ENCODE measurements around the gene BCL10.

Gene BCL10

GRCh38 chr1:85276215-85276977 lies at the start of gene BCL10:
Gene BCL10, minus strand, starts transcription at chr1:85276632. Its CDS starts 280 bp downstream, at chr1:85276352.
- peaks cover 9% of the 10 kb centered on the region for H3K36me3 ChIP-seq (ENCODE audit: insufficient read depth, low read length)
- H3K4me1 ChIP-seq (ENCODE audit: control insufficient read depth, insufficient read depth, low read length, unreplicated experiment) = peaks cover 25% of the 10 kb centered on the region
- peak within 1 kb of the TSS; percentile 92 for H3K4me3 ChIP-seq (ENCODE audit: low read depth, low read length)
- H3K27ac ChIP-seq (ENCODE audit: low read depth, low read length) = peak within 1 kb of the TSS; percentile 86
- H2AFZ ChIP-seq (ENCODE audit: low read length, unreplicated experiment) = no peak within 1 kb of the TSS
- no peaks in the 10 kb centered on the region for H3K27me3 ChIP-seq (ENCODE audit: insufficient read depth, low read length)
- H3K79me2 ChIP-seq (ENCODE audit: control insufficient read depth, insufficient read depth, low read length, unreplicated experiment) = peaks cover 48% of the 10 kb centered on the region

DNA sequence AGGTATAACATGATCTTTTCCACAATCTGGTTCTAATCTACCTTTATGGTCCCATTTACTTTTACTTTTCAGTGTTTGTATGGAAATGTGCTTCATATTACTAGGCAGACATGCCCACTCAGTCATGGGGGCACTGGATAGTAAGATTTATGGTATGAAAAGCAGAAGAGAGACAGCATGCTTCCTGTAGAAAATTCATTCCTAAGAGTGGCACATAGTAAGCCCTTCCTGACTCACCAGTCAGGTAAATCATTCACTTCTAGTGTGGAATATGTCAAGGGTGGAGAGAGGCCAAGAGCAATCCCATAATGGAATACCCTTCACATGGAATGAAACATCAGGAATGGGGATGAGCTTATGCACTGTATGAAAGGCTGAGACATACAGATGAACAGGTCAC lies 49.5 kb upstream of the BCL10 start:
- Histone ChIP-seq H3K79me2 (ENCODE audit: control insufficient read depth, insufficient read depth, low read length, unreplicated experiment) (peaks cover 29% of the 10 kb centered on the region), H3K27ac (ENCODE audit: low read depth, low read length) (peak overlapping the region; percentile 99), H3K4me3 (ENCODE audit: low read depth, low read length) (no peak overlapping the region), H2AFZ (ENCODE audit: low read length, unreplicated experiment) (no peak overlapping the region), H3K36me3 (ENCODE audit: insufficient read depth, low read length) (no peaks in the 10 kb centered on the region), H3K4me1 (ENCODE audit: control insufficient read depth, insufficient read depth, low read length, unreplicated experiment) (peaks cover 89% of the 10 kb centered on the region), H3K27me3 (ENCODE audit: insufficient read depth, low read length) (no peaks in the 10 kb centered on the region)

- peaks cover 90% of the 10 kb centered on the region for H3K4me1 ChIP-seq (ENCODE audit: control insufficient read depth, insufficient read depth, low read length, unreplicated experiment)
- peak overlapping the region; percentile 100 for H3K27ac ChIP-seq (ENCODE audit: low read depth, low read length)
- no peaks in the 10 kb centered on the region for H3K27me3 ChIP-seq (ENCODE audit: insufficient read depth, low read length)
- 0 out of 2 replicates have a peak, but pooled peaks cover 3% of the 10 kb centered on the region for H3K36me3 ChIP-seq (ENCODE audit: insufficient read depth, low read length)
- H2AFZ ChIP-seq (ENCODE audit: low read length, unreplicated experiment) = no peak overlapping the region
- peaks cover 35% of the 10 kb centered on the region for H3K79me2 ChIP-seq (ENCODE audit: control insufficient read depth, insufficient read depth, low read length, unreplicated experiment)
- H3K4me3 ChIP-seq (ENCODE audit: low read depth, low read length) = no peak overlapping the region
Observed at GRCh38 chr1:85323770-85324169, 47.3 kb upstream of the BCL10 start.

- Histone ChIP-seq H3K79me2 (ENCODE audit: control insufficient read depth, insufficient read depth, low read length, unreplicated experiment) (peaks cover 29% of the 10 kb centered on the region), H3K36me3 (ENCODE audit: insufficient read depth, low read length) (peaks cover 6% of the 10 kb centered on the region; the same call in 1 of the 2 replicates), H3K27me3 (ENCODE audit: insufficient read depth, low read length) (no peaks in the 10 kb centered on the region), H2AFZ (ENCODE audit: low read length, unreplicated experiment) (no peak overlapping the region), H3K4me1 (ENCODE audit: control insufficient read depth, insufficient read depth, low read length, unreplicated experiment) (peaks cover 90% of the 10 kb centered on the region), H3K4me3 (ENCODE audit: low read depth, low read length) (no peak overlapping the region), H3K27ac (ENCODE audit: low read depth, low read length) (peak overlapping the region; percentile 100)
Observed at GRCh38 chr1:85322655-85323054, 46.2 kb upstream of the BCL10 start.

DNA sequence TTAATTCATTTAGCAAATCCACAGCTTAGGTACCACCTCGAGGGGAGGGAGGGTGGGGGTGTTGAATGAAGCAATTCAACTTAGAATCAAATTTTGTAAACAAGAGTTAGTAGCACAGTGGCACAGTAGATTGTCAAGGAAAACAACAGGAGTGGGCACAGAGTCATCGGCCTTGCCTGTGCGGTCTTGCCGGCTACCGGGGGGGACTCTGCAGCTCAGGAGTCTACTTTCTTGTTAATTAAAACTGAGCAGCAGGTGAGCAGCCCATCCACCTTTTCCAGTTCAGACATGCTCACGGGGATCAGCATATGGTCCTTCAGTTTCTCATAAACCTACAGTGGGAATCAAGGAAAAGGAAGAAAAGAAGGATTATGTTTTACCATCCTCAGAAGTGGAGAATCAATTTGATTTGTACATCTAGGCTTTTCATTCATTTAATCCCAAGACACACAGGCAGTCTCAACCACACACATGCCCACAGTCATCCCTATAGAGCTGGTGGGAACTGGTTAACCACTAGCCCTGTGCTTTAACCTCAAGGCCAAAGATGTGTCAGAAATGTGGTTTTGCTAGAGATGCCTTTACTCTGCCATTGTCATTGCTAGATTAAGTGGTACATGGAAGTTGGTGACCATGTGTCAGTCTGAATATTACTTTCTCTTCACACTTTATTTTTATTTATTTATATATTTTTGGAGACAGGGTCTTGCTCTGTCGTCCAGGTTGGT lies 45.0 kb upstream of the BCL10 start:
- peaks cover 26% of the 10 kb centered on the region for H3K79me2 ChIP-seq (ENCODE audit: control insufficient read depth, insufficient read depth, low read length, unreplicated experiment)
- peak overlapping the region; percentile 100 for H3K27ac ChIP-seq (ENCODE audit: low read depth, low read length)
- H3K27me3 ChIP-seq (ENCODE audit: insufficient read depth, low read length) = no peaks in the 10 kb centered on the region

GRCh38 chr1:85320371-85321131 lies 44.1 kb upstream of the BCL10 start:
- H3K79me2 ChIP-seq (ENCODE audit: control insufficient read depth, insufficient read depth, low read length, unreplicated experiment) = peaks cover 18% of the 10 kb centered on the region
- peaks cover 6% of the 10 kb centered on the region; the same call in 1 of the 2 replicates for H3K36me3 ChIP-seq (ENCODE audit: insufficient read depth, low read length)
- peak overlapping the region; percentile 63 for H3K4me3 ChIP-seq (ENCODE audit: low read depth, low read length)
- H3K27ac ChIP-seq (ENCODE audit: low read depth, low read length) = peak overlapping the region; percentile 100
- no peaks in the 10 kb centered on the region for H3K27me3 ChIP-seq (ENCODE audit: insufficient read depth, low read length)
- no peak overlapping the region for H2AFZ ChIP-seq (ENCODE audit: low read length, unreplicated experiment)
- peaks cover 85% of the 10 kb centered on the region for H3K4me1 ChIP-seq (ENCODE audit: control insufficient read depth, insufficient read depth, low read length, unreplicated experiment)

More for the DNA sequence above, 45.0 kb upstream of the BCL10 start:
- no peak overlapping the region for H2AFZ ChIP-seq (ENCODE audit: low read length, unreplicated experiment)
- H3K4me3 ChIP-seq (ENCODE audit: low read depth, low read length) = no peak overlapping the region
- peaks cover 6% of the 10 kb centered on the region; the same call in 1 of the 2 replicates for H3K36me3 ChIP-seq (ENCODE audit: insufficient read depth, low read length)
- H3K4me1 ChIP-seq (ENCODE audit: control insufficient read depth, insufficient read depth, low read length, unreplicated experiment) = peaks cover 85% of the 10 kb centered on the region

DNA sequence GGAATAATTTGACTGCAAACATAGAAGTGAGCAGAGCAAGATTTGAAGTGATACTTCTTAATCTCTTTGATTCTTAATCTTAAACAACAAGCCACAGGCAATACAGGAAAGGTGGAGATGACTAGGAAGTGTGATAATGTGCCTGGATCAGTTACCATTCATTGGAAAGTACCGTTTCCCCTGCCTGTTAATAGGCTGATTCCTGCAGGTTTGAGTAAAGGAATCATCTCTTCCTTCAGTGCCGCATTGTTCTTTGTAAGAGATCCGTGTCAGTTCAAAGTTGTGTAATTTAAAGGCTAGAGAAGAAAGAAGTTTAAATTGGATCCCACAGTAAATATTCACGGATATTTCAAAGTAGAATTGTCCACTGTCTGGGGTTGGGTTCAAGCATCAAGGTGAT lies 43.5 kb upstream of the BCL10 start:
- Histone ChIP-seq H3K79me2 (ENCODE audit: control insufficient read depth, insufficient read depth, low read length, unreplicated experiment) (peaks cover 17% of the 10 kb centered on the region), H3K4me3 (ENCODE audit: low read depth, low read length) (peak overlapping the region; percentile 63; the same call in 1 of the 2 replicates), H2AFZ (ENCODE audit: low read length, unreplicated experiment) (no peak overlapping the region), H3K4me1 (ENCODE audit: control insufficient read depth, insufficient read depth, low read length, unreplicated experiment) (peaks cover 88% of the 10 kb centered on the region), H3K27me3 (ENCODE audit: insufficient read depth, low read length) (no peaks in the 10 kb centered on the region), H3K27ac (ENCODE audit: low read depth, low read length) (peak overlapping the region; percentile 100), H3K36me3 (ENCODE audit: insufficient read depth, low read length) (peaks cover 6% of the 10 kb centered on the region; the same call in 1 of the 2 replicates)

DNA sequence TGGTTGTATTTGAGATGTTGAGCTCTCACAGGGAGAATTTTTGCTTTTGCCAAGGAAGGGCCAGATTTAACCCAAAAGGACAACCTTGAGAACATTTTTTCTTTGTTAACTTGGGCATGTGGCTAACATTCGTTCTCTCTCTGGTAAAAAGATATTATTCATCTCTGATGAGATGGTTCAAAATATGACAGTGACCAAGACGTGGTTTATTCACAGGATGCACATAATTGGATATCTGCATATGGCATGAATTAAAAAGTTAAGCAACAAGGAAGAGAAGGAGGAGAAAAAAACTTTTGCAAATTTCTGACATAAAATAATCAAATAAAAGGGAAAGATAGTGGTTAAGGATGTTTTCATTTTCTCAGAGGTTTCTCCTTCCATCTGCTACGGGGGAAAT lies 43.1 kb upstream of the BCL10 start:
- H3K79me2 ChIP-seq (ENCODE audit: control insufficient read depth, insufficient read depth, low read length, unreplicated experiment) = peaks cover 17% of the 10 kb centered on the region
- H2AFZ ChIP-seq (ENCODE audit: low read length, unreplicated experiment) = no peak overlapping the region
- H3K36me3 ChIP-seq (ENCODE audit: insufficient read depth, low read length) = peaks cover 6% of the 10 kb centered on the region; the same call in 1 of the 2 replicates
- peaks cover 88% of the 10 kb centered on the region for H3K4me1 ChIP-seq (ENCODE audit: control insufficient read depth, insufficient read depth, low read length, unreplicated experiment)
- H3K4me3 ChIP-seq (ENCODE audit: low read depth, low read length) = peak overlapping the region; percentile 63; the same call in 1 of the 2 replicates
- no peaks in the 10 kb centered on the region for H3K27me3 ChIP-seq (ENCODE audit: insufficient read depth, low read length)
- peak overlapping the region; percentile 100 for H3K27ac ChIP-seq (ENCODE audit: low read depth, low read length)

DNA sequence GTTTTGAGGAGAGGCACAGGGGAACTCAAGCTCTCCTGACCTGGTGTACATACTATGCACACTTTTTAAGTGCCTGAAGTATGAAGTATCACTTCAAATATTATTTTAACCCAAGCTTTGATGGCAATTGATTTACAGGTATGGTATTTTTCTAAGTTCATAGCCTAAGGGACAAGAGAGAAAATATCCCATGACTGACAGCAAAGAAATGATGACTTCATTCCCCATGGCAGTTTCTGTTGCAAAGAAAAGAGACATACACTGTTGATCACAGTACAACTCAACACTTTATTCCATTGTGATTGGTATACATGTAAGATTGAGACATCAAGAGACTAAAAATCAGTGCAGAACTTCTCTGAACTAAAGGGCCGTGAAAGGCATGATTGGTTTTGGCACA lies 41.8 kb upstream of the BCL10 start:
- H3K4me1 ChIP-seq (ENCODE audit: control insufficient read depth, insufficient read depth, low read length, unreplicated experiment) = peaks cover 93% of the 10 kb centered on the region
- no peak overlapping the region for H2AFZ ChIP-seq (ENCODE audit: low read length, unreplicated experiment)
- H3K79me2 ChIP-seq (ENCODE audit: control insufficient read depth, insufficient read depth, low read length, unreplicated experiment) = peaks cover 17% of the 10 kb centered on the region
- H3K27ac ChIP-seq (ENCODE audit: low read depth, low read length) = peak overlapping the region; percentile 100
- H3K27me3 ChIP-seq (ENCODE audit: insufficient read depth, low read length) = no peaks in the 10 kb centered on the region
- no peak overlapping the region for H3K4me3 ChIP-seq (ENCODE audit: low read depth, low read length)
- H3K36me3 ChIP-seq (ENCODE audit: insufficient read depth, low read length) = peaks cover 8% of the 10 kb centered on the region; the same call in 1 of the 2 replicates

DNA sequence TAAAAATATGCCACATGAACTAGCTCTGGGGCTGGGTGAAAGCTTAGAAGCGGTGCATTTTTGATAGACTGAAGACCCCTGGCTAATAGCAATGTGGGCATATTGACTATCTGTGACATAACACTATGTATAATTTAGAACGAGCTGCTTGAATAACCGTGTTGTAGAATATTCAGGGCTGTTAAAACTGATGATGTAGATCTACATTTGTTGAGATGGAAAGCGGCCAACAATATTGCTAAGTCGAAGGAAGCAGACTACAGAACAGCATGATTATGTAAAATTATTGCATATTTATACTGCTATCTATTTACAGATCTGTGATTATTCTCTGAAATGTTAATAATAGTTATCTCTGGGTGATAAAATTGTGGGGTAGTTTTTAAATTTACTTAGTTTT lies 41.1 kb upstream of the BCL10 start:
- Histone ChIP-seq H3K4me3 (ENCODE audit: low read depth, low read length) (no peak overlapping the region), H3K36me3 (ENCODE audit: insufficient read depth, low read length) (peaks cover 10% of the 10 kb centered on the region; the same call in 1 of the 2 replicates), H2AFZ (ENCODE audit: low read length, unreplicated experiment) (no peak overlapping the region), H3K79me2 (ENCODE audit: control insufficient read depth, insufficient read depth, low read length, unreplicated experiment) (peaks cover 17% of the 10 kb centered on the region), H3K27ac (ENCODE audit: low read depth, low read length) (no peak overlapping the region), H3K4me1 (ENCODE audit: control insufficient read depth, insufficient read depth, low read length, unreplicated experiment) (peaks cover 93% of the 10 kb centered on the region), H3K27me3 (ENCODE audit: insufficient read depth, low read length) (no peaks in the 10 kb centered on the region)
